ENCODE measurements around the gene TRO.

TRO gene

DNA sequence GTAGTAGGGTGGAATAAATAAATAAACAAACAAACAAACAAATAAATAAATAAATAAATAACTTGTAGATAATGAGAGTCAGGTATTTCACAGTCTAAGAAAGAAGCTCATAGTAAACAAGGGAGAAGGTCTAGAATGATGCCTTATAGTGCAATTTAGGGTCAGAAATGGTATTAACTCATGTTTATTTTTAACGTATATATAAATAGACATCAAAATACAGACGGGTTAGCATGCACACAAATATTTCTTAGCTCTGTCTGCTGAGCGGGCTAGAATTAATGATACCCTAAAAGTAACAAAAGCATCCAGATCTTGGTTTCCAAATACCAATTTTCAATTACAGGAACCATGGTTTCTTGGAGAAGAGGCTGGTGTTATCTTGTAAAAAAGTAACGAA is 56.8 kb downstream of the TRO start:
- DNase-seq: no peak

DNA sequence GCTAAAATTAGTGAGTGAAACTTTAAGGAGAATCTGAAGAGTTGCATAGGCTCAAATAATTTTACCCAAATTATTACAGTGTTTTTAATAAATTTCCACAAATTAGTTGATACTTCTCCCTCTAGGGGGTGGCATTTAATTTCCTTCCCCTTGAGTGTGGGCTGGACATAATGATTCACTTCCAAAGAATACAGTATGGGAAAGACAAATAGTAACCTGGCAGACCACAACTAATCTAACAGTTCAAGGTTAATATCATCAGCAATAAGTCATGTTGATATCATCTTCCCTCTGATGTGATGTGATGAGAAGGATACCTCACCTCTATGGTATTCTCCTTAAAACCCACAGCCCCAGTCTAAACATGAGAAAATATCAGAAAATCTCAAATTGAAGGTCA is 57.8 kb downstream of the TRO start:
- no peak for DNase-seq

DNA sequence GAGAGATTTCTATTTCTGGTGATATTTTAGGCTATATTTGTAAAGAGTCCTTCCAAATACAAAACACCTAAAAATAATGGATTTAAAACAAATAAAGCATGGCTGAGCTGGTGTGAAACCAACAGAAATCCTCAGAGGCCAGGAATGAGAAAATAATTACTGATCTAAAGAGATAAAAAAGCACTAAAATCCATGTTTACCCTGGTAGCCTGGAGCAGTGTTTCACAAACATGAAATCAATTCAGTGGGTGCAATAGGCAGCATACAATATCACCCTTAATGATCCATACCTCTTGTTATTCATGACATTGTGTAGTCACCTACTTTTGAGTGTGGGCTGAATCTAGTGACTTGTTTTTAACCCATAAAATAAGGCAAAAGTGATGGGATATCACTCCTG is 58.8 kb downstream of the TRO start:
- DNase-seq: no peak

- no peak for DNase-seq
Measured at GRCh38 chrX:54980334-54980733, 59.7 kb downstream of the TRO start.
